Testis (tissue), 3 donors: ENCODE results near the gene DNHD1. TPM values are rescaled to one million over a fixed set of nuclear protein-coding genes. Genes with fewer than 3 reads are reported as not detected.

Experiments used
- DNase-seq: peaks from one replicate; pipeline ENCODE4 v3.0.0-alpha.2; 2019
- H3K27ac ChIP-seq, 2 donors: fragments of 200-600 bp; sonication (generic); one replicate each; pipeline ENCODE4 v1.5.1; 2019
- H3K27me3 ChIP-seq: fragments of 200-600 bp; sonication (generic); one replicate; pipeline ENCODE4 v1.5.1; 2019
- H3K36me3 ChIP-seq: fragments of 200-600 bp; sonication (generic); one replicate; pipeline ENCODE4 v1.5.1; 2017; ENCODE audit warnings: low read depth; ENCODE audit errors: missing control alignments
- H3K4me1 ChIP-seq: fragments of 200-600 bp; sonication (generic); one replicate; pipeline ENCODE4 v1.5.1; 2019
- H3K4me3 ChIP-seq, 2 donors: fragments of 200-600 bp; sonication (generic); one replicate each; pipeline ENCODE4 v1.5.1; 2017 to 2019
- H3K9me3 ChIP-seq: fragments of 200-600 bp; sonication (generic); one replicate; pipeline ENCODE4 v1.5.1; 2017
- CTCF ChIP-seq, 3 experiments: fragments of 450-650 bp in 2 of 3; fragments of 200-600 bp in 1 of 3; sonication (generic) in 1 of 3; IDR thresholded peaks; one replicate each; pipeline ENCODE4 v1.5.1; 2016 to 2019; ENCODE audit warnings: antibody characterized with exemption in 3 of 3, mild to moderate bottlenecking in 2 of 3, moderate library complexity in 1 of 3
- POLR2A ChIP-seq: fragments of 450-650 bp; IDR thresholded peaks from one replicate; pipeline ENCODE4 v1.6.1; 2017; ENCODE audit warnings: antibody characterized with exemption, mild to moderate bottlenecking, moderate library complexity
- WGBS, 2 donors: methylation state at CpG; one replicate each; pipeline ENCODE4 v1.1.5; 2018; 5-methylcytosine and 5-hydroxymethylcytosine counted together
- intact Hi-C: fragments of 100-400 bp; cut with DNase I; formaldehyde crosslinking; loops from one replicate; pipeline ENCODE4 v1.15.1; 2023; ENCODE audit warnings: low total_unique reads
- polyA plus RNA-seq: library from polyadenylated mRNA; stranded (reverse); fragments of 350-450 nt; fragmentation: Illumina TruSeq; extraction: RNeasy Lipid Tissue Mini Kit (QIAGEN cat#74804); gene quantifications from one replicate; pipeline ENCODE4 v1.2.3, GENCODE V29; 2014; ENCODE audit warnings: low read depth, low replicate concordance; ENCODE audit not compliant: insufficient read depth
- total RNA-seq, 2 donors: library from RNA; depleted of rRNA; stranded (reverse); fragments of >200 nt; gene quantifications; one replicate each; pipeline ENCODE4 v1.2.3, GENCODE V29; 2016

Gene DNHD1
- total and polyA plus RNA-seq, 3 donors from 2014 or later, result 66.3 to 103 (median 83.2) TPM

GRCh38 chr11:6556139-6556949 is 59.3 kb downstream of the DNHD1 start:
- 93% methylated on average over 11 of the region's 11 CpGs for WGBS, 2 donors
- TF ChIP-seq CTCF (IDR thresholded peaks at IDR 0.05), result no peak
- no peak for TF ChIP-seq POLR2A

GRCh38 chr11:6557063-6557462 is 60.0 kb downstream of the DNHD1 start:
- no peak for DNase-seq
- Histone ChIP-seq H3K4me3 (no peak overlapping the region), H3K36me3 (no peaks in the 10 kb centered on the region), H3K4me1 (no peaks in the 10 kb centered on the region), H3K9me3 (no peaks in the 10 kb centered on the region), H3K27me3 (no peaks in the 10 kb centered on the region), H3K27ac (no peak overlapping the region)
- TF ChIP-seq POLR2A (no peak), CTCF (IDR thresholded peaks at IDR 0.05) (no peak)
- WGBS, 2 donors, result 95 to 99% methylated on average over 8 to 11 of the region's 11 CpGs
- intact Hi-C loops, result no loop called here

More at GRCh38 chr11:6556139-6556949, 59.3 kb downstream of the DNHD1 start:
- Histone ChIP-seq H3K36me3 (no peaks in the 10 kb centered on the region), H3K27ac (no peak overlapping the region), H3K4me3 (no peak overlapping the region), H3K9me3 (no peaks in the 10 kb centered on the region), H3K4me1 (no peaks in the 10 kb centered on the region), H3K27me3 (no peaks in the 10 kb centered on the region)
- intact Hi-C loops, result no loop called here
- no peak for DNase-seq

GRCh38 chr11:6557761-6558674 is 60.9 kb downstream of the DNHD1 start:
- intact Hi-C loops, result no loop called here
- H3K36me3 ChIP-seq, result no peaks in the 10 kb centered on the region
- TF ChIP-seq POLR2A (no peak), CTCF (IDR thresholded peaks at IDR 0.05) (no peak)
- H3K4me3 ChIP-seq, result no peak overlapping the region
- no peak for DNase-seq
- no peaks in the 10 kb centered on the region for H3K9me3 ChIP-seq
- WGBS, 2 donors, result 92 to 97% methylated on average over 10 to 13 of the region's 14 CpGs
- no peaks in the 10 kb centered on the region for H3K27me3 ChIP-seq
- H3K27ac ChIP-seq, result no peak overlapping the region
- no peaks in the 10 kb centered on the region for H3K4me1 ChIP-seq

- H3K27me3 ChIP-seq, result no peaks in the 10 kb centered on the region
- TF ChIP-seq CTCF (IDR thresholded peaks at IDR 0.05), result no peak
- no peak for TF ChIP-seq POLR2A
- H3K9me3 ChIP-seq, result no peaks in the 10 kb centered on the region
- no peak overlapping the region for H3K27ac ChIP-seq
- 94 to 100% methylated on average over 1 of the region's 1 CpG for WGBS, 2 donors
- no peaks in the 10 kb centered on the region for H3K36me3 ChIP-seq
- DNase-seq, result no peak
- intact Hi-C loops, result no loop called here
- H3K4me3 ChIP-seq, result no peak overlapping the region
- H3K4me1 ChIP-seq, result no peaks in the 10 kb centered on the region
Measured at GRCh38 chr11:6559369-6559768, 62.3 kb downstream of the DNHD1 start.
